ENCODE data around the gene NIPAL1. TPM values are rescaled to one million over a fixed set of nuclear protein-coding genes. Genes with fewer than 3 reads are reported as not detected.
A peak's percentile ranks its signal among the peaks of the same experiment; 100 is the strongest.

Gene NIPAL1
- total RNA-seq, 1 experiment from 2014 or later: 0.84 TPM

DNA sequence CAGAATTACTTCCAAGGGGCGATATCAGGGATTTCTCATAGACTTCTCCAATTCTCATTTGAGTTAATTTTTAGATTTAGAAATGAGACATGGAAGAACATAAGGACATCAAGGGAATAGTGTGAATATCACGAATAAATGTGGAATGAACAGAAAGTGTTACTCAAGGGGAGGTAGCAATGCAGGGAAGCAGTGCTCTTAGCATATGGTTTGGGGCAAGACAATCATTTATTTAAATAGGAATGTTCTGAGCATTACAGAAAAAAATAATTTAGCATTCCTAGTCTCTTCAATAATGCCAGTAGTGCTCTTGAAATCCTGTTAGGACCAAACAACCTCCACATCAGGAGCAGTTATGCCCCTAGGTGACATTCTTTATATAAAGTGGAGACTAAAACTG is 61.9 kb downstream of the NIPAL1 start:
- Histone ChIP-seq H3K27ac (ENCODE audit: low read depth, low read length, poor library complexity, severe bottlenecking) (no peak overlapping the region), H3K4me1 (ENCODE audit: insufficient read depth, low read length, poor library complexity, severe bottlenecking) (no peaks in the 10 kb centered on the region), H3K9me3 (ENCODE audit: low read depth, low read length, poor library complexity, severe bottlenecking) (no peaks in the 10 kb centered on the region), H3K36me3 (ENCODE audit: insufficient read depth, low read length, poor library complexity, severe bottlenecking) (no peaks in the 10 kb centered on the region), H3K4me3 (ENCODE audit: low read depth, low read length, poor library complexity, severe bottlenecking) (no peak overlapping the region), H3K27me3 (replicated peaks; ENCODE audit: insufficient read depth, low read depth, low read length, poor library complexity) (no peaks in the 10 kb centered on the region)
- CTCF ChIA-PET: no interaction called here
- no peak for DNase-seq (ENCODE audit: low spot score)
- POLR2A ChIA-PET (ENCODE audit: low non-redundant PET): no interaction called here
- intact Hi-C loops (cut with micrococcal nuclease; ENCODE audit: unreplicated experiment): no loop called here
- BruUV-seq (replicated peaks): no TSS peak
- TF ChIP-seq EZH2 (IDR thresholded peaks at IDR 0.05; ENCODE audit: borderline replicate concordance, low read depth, low read length, poor library complexity, severe bottlenecking) (no peak), CTCF (conservative IDR thresholded peaks at IDR 0.05; ENCODE audit: low read depth, low read length) (no peak)

DNA sequence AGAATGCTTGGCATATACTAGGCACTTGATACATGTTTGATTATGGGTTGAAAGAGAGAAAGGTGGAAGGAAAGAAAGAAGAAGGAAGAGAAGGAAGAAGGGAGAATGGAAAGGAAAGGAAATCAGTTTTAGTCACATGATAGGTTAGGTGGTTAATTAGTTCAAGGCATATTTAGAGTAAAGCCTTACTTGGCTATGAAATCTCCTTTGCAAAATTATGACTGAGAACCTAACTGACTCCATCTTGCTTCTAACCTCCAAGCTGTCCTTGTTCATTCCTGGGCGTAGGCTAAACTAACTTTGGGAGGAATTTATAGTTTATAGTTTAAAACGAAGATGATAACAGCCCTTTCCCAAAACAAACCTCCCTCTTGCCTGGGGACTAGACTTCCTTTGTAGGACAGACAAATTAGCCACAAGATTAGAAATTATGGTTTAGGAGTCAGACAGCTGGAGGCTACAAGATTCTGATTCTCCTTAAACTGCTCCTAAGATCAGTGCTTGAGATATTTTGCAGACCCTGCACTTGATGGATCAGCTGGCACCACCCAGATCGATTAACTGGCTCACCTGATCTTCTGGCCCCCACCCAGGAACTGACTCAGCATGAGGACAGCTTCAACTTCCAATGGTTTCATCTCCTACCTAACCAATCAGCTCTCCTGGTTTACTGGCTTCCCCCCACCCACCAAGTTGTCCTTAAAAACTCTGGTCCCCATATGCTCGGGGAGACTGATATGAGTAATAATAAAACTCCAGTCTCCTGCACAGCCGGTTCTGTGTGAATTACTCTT is 62.5 kb downstream of the NIPAL1 start:
- DNase-seq (ENCODE audit: low spot score): no peak
- ChIA-PET CTCF (no interaction called here), POLR2A (ENCODE audit: low non-redundant PET) (no interaction called here)
- no peak for TF ChIP-seq CTCF (conservative IDR thresholded peaks at IDR 0.05; ENCODE audit: low read depth, low read length)
- TF ChIP-seq EZH2 (IDR thresholded peaks at IDR 0.05; ENCODE audit: borderline replicate concordance, low read depth, low read length, poor library complexity, severe bottlenecking): no peak
- BruUV-seq (replicated peaks): no TSS peak
- no peaks in the 10 kb centered on the region for H3K27me3 ChIP-seq (replicated peaks; ENCODE audit: insufficient read depth, low read depth, low read length, poor library complexity)
- no peak overlapping the region for H3K27ac ChIP-seq (ENCODE audit: low read depth, low read length, poor library complexity, severe bottlenecking)
- H3K4me3 ChIP-seq (ENCODE audit: low read depth, low read length, poor library complexity, severe bottlenecking): no peak overlapping the region
- H3K4me1 ChIP-seq (ENCODE audit: insufficient read depth, low read length, poor library complexity, severe bottlenecking): no peaks in the 10 kb centered on the region
- intact Hi-C loops (cut with micrococcal nuclease; ENCODE audit: unreplicated experiment): no loop called here
- H3K9me3 ChIP-seq (ENCODE audit: low read depth, low read length, poor library complexity, severe bottlenecking): no peaks in the 10 kb centered on the region
- H3K36me3 ChIP-seq (ENCODE audit: insufficient read depth, low read length, poor library complexity, severe bottlenecking): no peaks in the 10 kb centered on the region

GRCh38 chr4:48079972-48080391 is 63.4 kb downstream of the NIPAL1 start:
- DNase-seq (ENCODE audit: low spot score): peak; percentile 37
- Histone ChIP-seq H3K4me1 (ENCODE audit: insufficient read depth, low read length, poor library complexity, severe bottlenecking) (no peaks in the 10 kb centered on the region), H3K4me3 (ENCODE audit: low read depth, low read length, poor library complexity, severe bottlenecking) (no peak overlapping the region), H3K36me3 (ENCODE audit: insufficient read depth, low read length, poor library complexity, severe bottlenecking) (no peaks in the 10 kb centered on the region), H3K9me3 (ENCODE audit: low read depth, low read length, poor library complexity, severe bottlenecking) (no peaks in the 10 kb centered on the region), H3K27ac (ENCODE audit: low read depth, low read length, poor library complexity, severe bottlenecking) (no peak overlapping the region), H3K27me3 (replicated peaks; ENCODE audit: insufficient read depth, low read depth, low read length, poor library complexity) (no peaks in the 10 kb centered on the region)
- CTCF ChIA-PET: no interaction called here
- no TSS peak for BruUV-seq (replicated peaks)
- no peak for TF ChIP-seq EZH2 (IDR thresholded peaks at IDR 0.05; ENCODE audit: borderline replicate concordance, low read depth, low read length, poor library complexity, severe bottlenecking)
- TF ChIP-seq CTCF (conservative IDR thresholded peaks at IDR 0.05; ENCODE audit: low read depth, low read length): no peak
- POLR2A ChIA-PET (ENCODE audit: low non-redundant PET): no interaction called here
- intact Hi-C loops (cut with micrococcal nuclease; ENCODE audit: unreplicated experiment): loop anchor here (5.0 to 10.0 kb wide), 2 partner anchors 63 to 375 kb away; partner anchors contain the start of genes CNGA1 and NIPAL1
